GM18526 (cell line): ENCODE measurements around the gene BCCIP.

ENCODE experiments used
- POLR2A ChIP-seq: IDR thresholded peaks from 3 replicates; pipeline ENCODE4 v1.6.1; 2011; ENCODE audit not compliant: insufficient read length; ENCODE audit errors: extremely low read depth

Gene BCCIP

DNA sequence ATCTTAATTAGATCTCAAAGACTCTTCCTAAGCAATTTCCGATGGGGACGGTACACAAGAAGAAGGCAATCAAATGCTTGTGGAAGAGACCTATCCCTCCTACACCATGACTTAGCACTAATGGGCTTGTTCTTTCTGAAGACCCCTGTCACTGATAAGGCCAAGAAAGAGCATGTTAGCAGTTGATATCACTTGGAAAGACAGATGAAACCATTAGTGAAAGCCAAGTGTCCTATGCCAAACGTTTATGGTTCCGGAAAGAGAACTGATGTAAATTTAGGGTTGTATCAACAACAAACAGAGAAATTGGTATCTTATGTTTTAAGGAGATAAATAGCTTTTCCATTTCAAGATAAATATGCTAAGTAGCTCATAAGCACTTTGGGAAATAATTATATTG, 6.8 kb upstream of the BCCIP start:
- TF ChIP-seq POLR2A: no peak

GRCh38 chr10:125817337-125817946, 5.9 kb upstream of the BCCIP start:
- TF ChIP-seq POLR2A: no peak

- TF ChIP-seq POLR2A: no peak
Measured at GRCh38 chr10:125820701-125821100, 2.6 kb upstream of the BCCIP start.

DNA sequence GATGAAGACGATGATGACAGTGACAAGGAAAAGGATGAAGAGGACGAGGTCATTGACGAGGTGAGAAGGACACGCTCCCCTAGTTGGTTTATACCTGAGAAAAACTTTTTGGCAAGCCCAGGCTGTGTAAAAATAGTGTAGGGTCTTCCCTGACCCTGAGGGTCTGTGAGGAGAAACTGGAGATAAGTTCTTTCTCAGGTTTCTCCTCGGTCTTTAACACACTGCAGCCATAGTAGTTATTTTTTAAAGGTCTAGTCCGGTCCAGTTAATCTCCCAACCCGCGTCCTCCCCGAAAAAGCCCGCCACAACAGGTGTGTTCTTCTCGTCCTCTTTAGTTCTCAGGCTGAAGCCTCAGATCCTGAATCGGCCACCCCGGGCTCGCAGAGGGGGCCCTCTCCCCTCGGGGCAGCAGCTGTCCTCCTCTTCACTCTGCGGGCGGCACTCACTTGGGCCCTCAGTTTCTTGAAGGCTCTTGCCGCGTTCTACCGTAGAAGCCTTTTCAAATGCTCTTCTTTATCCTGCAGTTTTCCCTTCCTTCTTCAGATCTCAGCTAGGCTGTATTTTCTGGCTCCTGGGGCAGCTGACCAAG, 411 bp downstream of the BCCIP start:
- no peak for TF ChIP-seq POLR2A

DNA sequence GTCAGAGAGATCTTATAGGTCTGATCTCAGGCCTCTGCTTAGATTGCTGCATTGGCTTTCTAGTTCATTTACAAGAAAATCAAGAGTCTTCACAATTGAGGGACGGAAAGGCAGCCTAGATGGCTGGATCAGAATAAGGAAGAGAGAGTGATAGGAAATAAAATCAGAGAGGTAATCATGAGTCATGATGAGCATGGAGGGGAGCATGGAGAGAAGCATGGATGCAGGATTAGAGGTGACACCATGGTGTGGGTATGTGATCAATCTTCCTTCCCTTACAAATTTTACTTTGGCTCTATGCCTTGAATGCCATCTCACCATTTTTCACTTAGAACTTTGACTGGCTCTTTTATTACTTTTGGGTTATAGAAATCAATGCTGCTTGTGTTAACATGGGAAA, 1.4 kb downstream of the BCCIP start:
- TF ChIP-seq POLR2A: no peak

GRCh38 chr10:125827133-125827532, 3.8 kb downstream of the BCCIP start:
- TF ChIP-seq POLR2A: no peak

DNA sequence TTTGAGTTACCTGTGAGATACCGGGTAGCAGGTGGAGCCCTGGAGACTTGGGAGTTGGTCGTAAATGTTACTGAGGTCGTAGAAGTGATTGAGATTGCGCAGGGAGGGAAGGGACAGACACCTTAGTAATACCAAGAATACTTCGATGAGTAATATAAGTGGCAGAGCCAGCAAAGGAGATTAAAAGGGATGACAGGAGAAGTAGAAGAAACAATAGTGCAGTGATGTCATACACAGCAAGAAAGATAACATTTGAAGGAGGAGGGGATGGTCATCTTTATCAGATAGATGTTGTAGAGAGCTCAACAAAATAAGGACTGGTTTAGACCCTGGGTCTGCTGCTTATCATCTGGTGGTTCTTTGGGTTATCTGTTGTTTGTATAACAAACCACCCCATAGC, 5.0 kb downstream of the BCCIP start:
- no peak for TF ChIP-seq POLR2A

GRCh38 chr10:125836746-125837145, 13.4 kb downstream of the BCCIP start:
- TF ChIP-seq POLR2A: no peak

DNA sequence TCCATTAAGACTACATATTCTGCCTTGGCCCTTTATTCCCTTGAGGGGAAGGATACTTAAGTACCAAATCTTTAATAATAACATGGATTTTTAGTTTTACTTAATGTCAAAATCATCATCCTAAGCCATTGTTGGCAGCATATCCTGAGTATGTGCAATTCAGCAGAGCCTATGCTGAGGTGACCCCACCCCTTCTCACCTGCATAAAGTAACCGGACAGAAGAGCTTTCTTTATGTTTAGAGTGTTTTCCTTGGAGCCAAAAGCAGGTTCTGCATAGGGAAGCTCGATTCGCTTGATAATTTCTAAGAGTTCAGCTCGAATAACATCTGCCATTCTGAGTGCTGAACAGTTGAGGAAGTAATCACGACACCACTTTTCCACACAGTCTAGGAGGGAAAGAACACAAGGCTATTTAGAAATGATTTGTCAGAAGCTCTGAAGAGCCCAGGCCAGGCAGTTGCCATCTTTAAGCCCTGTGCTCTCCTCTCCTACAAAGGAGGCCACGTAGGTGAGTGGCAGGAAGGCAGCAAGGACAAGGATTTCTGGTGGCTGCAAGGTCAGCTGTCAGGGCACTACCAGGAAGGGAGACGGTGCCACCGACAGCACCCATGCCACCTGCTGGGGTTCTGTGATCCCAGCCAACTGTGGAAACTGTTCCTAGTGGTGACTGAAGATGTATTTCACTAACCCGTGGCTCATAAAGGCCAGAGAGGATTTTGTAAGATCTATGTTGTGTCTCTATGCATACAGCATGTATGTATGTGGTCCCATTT, 15.6 kb downstream of the BCCIP start:
- no peak for TF ChIP-seq POLR2A

DNA sequence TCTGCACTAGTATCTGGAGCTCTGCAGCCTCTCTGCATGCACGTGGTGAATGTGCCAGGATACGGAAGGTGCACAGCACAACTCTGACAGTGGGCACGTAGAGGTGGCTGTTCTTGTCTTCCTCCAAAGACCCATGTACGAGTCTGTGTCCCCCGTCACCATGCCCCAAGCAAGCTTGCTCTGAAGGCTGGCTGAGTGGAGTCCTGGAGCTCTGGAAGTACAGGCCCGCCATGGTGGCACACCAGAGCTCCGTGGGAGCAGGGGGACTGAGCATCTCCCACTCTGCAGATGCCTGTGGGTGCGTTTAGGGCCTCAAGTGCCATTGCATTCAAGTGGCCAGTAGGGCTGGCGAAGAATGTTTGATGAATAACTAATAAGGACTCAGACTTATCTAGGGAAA, 17.1 kb downstream of the BCCIP start:
- TF ChIP-seq POLR2A: no peak

DNA sequence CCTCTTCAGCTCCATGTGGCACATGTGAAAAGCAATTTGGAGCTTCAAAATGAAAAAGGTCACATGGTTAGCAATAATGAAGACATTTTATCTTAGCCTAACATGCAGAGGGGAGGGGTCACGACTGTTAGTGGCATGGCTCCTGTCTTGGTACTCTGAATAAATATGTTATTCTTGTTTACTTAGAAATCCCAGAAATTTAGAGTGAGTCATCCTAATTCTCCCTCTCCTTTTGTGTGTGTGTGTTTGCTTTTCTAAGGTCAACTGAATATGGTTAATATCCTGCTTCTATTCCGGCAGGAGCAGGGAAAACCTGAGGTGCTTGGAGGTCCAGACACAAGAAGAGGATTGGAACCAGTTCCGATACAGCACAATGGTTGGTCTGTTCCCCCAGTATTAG, 17.6 kb downstream of the BCCIP start:
- no peak for TF ChIP-seq POLR2A

DNA sequence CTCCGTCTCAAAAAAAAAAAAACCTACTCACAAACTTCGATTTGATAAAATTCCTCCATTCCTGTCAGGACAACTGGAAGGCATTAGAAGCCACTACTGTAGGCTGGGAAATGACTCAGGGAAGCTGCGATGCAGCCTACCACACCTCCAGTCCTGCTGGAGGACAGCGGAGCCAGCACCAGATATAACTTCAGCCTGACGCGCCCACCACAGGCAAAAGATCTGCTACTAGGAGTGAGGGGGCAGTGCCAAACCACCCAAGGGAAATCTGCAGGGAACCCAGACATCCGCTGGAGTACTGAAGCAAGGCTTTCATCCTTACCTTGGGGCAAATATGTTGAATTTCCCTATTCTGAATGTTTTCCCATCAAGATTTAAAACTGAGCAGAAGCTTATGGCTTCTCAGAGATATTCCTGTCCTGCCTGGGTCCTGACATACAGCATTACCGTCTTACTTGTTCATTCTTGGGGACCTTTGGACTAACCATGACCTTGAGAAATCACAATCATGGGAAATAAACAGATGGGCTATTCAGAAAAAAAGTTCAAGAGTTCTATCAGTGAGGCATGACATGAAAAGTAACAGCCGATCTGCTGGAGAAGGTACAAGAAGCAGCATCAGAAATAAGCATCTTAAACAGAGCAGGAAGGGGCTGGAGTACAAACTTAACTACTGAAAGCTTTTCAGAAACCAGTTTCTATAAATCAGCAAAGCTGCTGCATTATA, 20.4 kb downstream of the BCCIP start:
- TF ChIP-seq POLR2A: no peak

DNA sequence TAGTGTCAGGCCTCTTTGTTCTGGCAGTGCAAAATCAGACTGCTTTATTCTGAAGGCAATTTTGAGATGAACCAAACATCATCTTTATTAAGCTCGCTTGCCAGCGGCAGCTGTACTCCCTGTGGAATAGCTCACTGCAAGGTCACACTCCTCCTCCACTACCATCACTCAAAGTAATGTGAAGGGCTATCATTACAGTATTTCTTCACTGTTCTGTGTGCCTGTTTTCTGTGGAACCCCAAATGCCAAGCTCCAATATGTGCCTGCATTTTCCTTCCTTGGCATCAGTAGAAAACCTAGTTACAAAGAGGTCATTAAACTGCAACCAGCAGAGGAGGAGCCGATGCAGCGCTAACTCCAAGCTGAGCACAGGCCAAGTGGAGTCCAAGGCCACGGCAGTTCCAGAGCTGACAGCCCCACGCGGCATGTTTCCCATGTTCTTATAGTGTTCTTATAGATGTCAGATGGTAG, 21.4 kb downstream of the BCCIP start:
- TF ChIP-seq POLR2A: no peak

- no peak for TF ChIP-seq POLR2A
Measured at GRCh38 chr10:125845617-125846016, 22.3 kb downstream of the BCCIP start.

- TF ChIP-seq POLR2A: no peak
Measured at GRCh38 chr10:125846894-125847293, 23.5 kb downstream of the BCCIP start.

DNA sequence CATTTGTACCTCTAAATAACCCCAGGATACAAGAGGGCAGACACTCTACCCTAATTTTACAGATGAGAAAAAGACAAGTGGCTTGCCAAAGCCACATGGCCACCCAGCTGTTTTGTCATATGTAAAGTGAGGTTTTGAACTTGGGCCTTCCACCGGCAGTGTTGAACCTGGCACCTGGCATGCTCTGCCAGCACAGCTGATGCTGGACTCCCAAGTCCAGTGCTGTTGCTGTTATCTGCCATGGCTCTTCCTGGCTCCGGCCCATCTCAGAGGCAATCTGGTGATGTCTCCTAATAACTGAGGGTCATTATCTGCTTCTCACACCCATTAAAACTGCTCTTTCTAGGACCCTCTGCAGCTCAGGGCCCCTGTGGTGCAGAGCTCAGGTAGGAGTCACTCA, 25.0 kb downstream of the BCCIP start:
- TF ChIP-seq POLR2A: no peak
